NCI-H82 treated with DMSO at 0.1 percent for 48 hours (cell line): Measurements from ENCODE around the gene EXTL1.
A peak's percentile ranks its signal among the peaks of the same experiment; 100 is the strongest.

Experiments used
- DNase-seq: peaks from one replicate; lab custom pipeline; 2025; ENCODE audit not compliant: unreplicated experiment; lab: John Stamatoyannopoulos, UW

Gene EXTL1

GRCh38 chr1:26069941-26070295 is 48.3 kb downstream of the EXTL1 start:
- DNase-seq, result no peak

- DNase-seq, result peak; percentile 26
Observed at GRCh38 chr1:26070296-26070962, 48.9 kb downstream of the EXTL1 start.

DNA sequence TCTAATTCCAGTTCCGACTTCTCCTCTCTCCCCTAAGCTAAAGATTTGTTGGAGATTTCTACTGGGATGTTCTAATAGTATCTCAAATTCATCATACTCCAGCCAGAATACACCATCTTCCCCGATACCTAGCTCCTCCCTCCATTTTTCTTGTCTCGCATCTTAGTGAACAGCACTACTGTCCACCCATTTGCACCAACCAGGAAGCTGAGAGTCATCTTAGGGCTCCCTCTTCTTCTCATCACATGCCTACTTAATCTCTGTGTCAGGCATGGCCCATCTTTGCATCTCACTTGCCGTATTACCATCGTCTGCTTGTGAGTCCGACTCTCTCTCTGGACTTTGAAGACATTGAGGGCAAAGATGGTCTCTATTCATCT is 49.4 kb downstream of the EXTL1 start:
- DNase-seq, result no peak

DNA sequence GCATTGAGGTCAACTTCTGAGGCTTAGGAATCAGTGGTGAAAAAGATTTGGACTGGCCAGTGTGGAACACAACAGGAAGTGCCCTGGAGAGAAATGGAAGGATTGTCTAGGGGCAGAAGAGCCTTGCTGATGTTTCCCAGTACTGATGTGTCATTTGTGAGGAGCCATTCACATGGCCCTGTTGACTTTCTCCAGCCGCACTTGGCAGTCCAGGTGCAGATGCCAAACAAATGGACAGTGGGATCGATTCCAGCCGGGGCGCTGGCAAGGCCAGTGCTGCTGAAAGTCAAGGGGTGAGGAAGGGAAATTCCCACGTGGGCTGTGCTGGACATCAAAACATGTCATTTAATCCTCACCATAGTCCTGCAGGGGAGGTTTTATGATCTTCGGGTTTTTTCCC is 50.7 kb downstream of the EXTL1 start:
- no peak for DNase-seq

DNA sequence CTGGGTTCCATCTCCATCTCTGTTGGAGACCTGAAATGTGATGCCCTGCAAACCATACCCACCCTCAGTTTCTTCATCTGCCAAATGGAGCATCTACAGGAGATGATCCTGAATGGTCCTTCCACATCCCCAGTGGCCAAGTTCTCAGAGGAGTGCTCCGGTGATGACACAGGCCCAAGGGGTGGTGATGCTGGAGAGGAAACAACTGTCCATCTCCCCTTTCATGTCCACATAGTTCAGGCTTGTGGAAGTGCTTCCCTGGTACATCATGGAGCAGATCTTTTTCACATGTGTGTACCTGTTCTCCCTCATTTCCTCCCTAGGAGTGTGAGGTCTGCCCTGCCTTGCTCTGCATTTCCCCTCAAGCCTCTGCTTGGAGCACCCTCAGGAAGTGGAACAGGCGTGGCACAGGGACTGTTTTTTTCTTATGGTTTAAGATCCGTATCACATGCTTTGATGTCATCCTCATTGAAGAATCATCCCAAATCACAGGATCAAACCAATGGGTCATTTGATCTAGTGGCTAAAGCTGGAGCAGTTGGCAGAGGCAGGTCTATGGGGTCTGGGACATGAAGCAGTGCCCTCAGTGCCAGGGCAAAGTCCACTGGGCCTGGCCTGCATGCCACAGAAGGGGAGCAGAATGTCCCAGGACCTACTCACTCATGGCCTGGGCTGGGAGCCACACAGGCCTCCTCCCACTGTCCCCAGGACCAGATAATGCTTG is 54.0 kb downstream of the EXTL1 start:
- no peak for DNase-seq

GRCh38 chr1:26077524-26077923 is 55.9 kb downstream of the EXTL1 start:
- DNase-seq, result no peak

- no peak for DNase-seq
Observed at GRCh38 chr1:26078286-26079177, 57.0 kb downstream of the EXTL1 start.

DNA sequence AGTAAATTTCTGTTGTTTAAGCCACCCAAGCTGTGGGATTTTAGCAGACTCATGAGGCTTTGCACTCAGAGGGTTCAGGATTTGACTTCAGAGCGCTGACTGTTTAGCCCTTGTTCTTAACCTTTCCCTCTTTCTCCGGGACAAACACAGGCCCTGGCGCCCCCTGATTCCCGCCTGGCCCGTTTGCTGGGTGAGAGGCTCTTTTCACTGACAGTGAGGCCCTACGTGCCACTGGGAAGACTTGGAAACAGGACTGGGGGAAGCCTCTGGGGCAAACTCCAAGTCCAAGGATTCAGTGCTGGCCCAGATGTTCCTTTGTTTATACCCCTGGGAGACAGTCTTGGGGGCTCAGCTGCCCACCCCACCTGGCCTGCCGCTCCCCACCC is 57.6 kb downstream of the EXTL1 start:
- no peak for DNase-seq

GRCh38 chr1:26079960-26080814 is 58.6 kb downstream of the EXTL1 start:
- no peak for DNase-seq

- no peak for DNase-seq
Observed at GRCh38 chr1:26081267-26082019, 59.9 kb downstream of the EXTL1 start.

- no peak for DNase-seq
Observed at GRCh38 chr1:26082020-26082350, 60.4 kb downstream of the EXTL1 start.

GRCh38 chr1:26083208-26083607 is 61.6 kb downstream of the EXTL1 start:
- no peak for DNase-seq

DNA sequence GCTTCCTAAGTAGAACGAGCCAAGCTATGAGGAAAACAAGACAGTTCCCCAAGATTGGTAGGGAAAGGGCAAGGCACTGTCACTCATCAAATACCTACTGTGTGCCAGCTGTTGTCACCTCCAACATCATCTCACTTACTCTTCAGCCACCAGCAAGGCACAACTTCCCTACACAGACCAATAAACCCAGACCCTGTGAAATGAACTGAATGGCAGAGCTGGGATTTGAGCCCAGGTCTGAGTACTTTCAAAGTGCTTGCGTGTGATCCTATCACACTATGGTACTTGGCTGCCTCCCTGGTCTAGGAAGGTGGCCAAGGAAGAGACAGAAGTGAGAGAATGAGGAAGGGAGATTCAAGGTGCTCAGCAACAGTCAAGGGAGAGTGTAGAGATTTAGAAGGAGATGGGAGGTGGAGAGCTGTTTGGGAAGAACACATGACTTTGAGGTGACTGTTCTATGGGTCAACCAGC is 62.6 kb downstream of the EXTL1 start:
- no peak for DNase-seq

DNA sequence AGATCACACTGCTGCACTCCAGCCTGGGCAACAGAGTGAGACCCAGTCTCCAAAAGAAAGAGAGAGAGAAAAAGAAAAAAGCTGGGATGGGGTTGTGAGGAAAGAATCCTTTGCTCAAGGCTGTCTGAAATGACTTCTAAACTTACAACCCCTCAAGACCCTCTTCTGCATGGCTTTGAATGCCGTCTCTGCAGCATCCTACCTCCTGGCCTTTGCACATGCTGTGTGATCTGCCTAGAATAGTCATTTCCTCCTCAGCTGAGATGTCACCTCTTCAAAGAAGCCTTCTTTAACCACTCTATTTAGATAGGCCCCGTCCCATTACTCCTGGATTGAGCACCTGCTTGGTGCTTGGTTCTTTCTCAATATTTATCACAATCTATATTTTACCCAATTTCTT is 63.3 kb downstream of the EXTL1 start:
- no peak for DNase-seq
